PC-3 (cell line): Measurements from ENCODE around the gene RHOB. TPM values are rescaled to one million over a fixed set of nuclear protein-coding genes. Genes with fewer than 3 reads are reported as not detected.
"Not testable (repeated sequence)": the region's sequence is repeated elsewhere in the genome, so short reads cannot be mapped to it uniquely, and the experiment has no call there.

Experiments
- ATAC-seq: fragments of 200-7000 bp; cut with Tn5 transposase; 2 replicates; pipeline ENCODE4 v1.9.1; 2020; ENCODE audit warnings: mild to moderate bottlenecking, moderate library complexity
- BruUV-seq: library from RNA; stranded (reverse); fragments of 400-500 nt; replicated peaks from 2 replicates; lab custom pipeline; 2021; lab: Mats Ljungman, UMichigan
- CTCF ChIA-PET: fragments of 300-600 bp; sonication (Branson Sonifier 250); formaldehyde crosslinking; loops from one replicate; lab custom pipeline; 2022; ENCODE audit warnings: antibody characterized with exemption; lab: Charles Lee
- POLR2A ChIA-PET: fragments of 300-600 bp; sonication (Branson Sonifier 250); formaldehyde crosslinking; loops from one replicate; lab custom pipeline; 2022; ENCODE audit warnings: antibody characterized with exemption; ENCODE audit not compliant: unreplicated experiment; lab: Charles Lee
- DNase-seq: peaks from one replicate; pipeline ENCODE4 v3.0.0-alpha.2; 2015
- H2AFZ ChIP-seq: fragments of 300-600 bp; sonication (generic); 2 replicates; pipeline ENCODE4 v1.6.0; 2016; ENCODE audit warnings: antibody characterized with exemption, low read length
- H3F3A ChIP-seq: fragments of 300-600 bp; sonication (generic); one replicate; pipeline ENCODE4 v1.6.0; 2017; ENCODE audit warnings: antibody characterized with exemption, low read length, control low read depth, mild to moderate bottlenecking; ENCODE audit not compliant: unreplicated experiment
- H3K27ac ChIP-seq: fragments of 300-600 bp; sonication (generic); 2 replicates; pipeline ENCODE4 v1.5.1; 2016; ENCODE audit warnings: mild to moderate bottlenecking, low read length
- H3K27me3 ChIP-seq: fragments of 300-600 bp; sonication (generic); 2 replicates; pipeline ENCODE4 v1.6.1; 2016; ENCODE audit warnings: low read length, mixed read lengths
- H3K36me3 ChIP-seq: fragments of 300-600 bp; sonication (generic); 2 replicates; pipeline ENCODE4 v1.6.1; 2016; ENCODE audit warnings: low read depth, mixed run types, low read length, mixed read lengths
- H3K4me1 ChIP-seq: fragments of 300-600 bp; sonication (generic); 2 replicates; pipeline ENCODE4 v1.5.1; 2016; ENCODE audit warnings: low read length; ENCODE audit not compliant: insufficient read depth
- H3K4me2 ChIP-seq: fragments of 300-600 bp; sonication (generic); 2 replicates; pipeline ENCODE4 v1.6.0; 2016; ENCODE audit warnings: low read length
- H3K4me3 ChIP-seq: fragments of 300-600 bp; sonication (generic); 2 replicates; pipeline ENCODE4 v1.5.1; 2016; ENCODE audit warnings: mild to moderate bottlenecking, low read length, mixed read lengths
- H3K79me2 ChIP-seq: fragments of 300-600 bp; sonication (generic); 2 replicates; pipeline ENCODE4 v1.6.1; 2017; ENCODE audit warnings: low read length, mixed read lengths
- H3K9ac ChIP-seq: fragments of 300-600 bp; sonication (generic); 2 replicates; pipeline ENCODE4 v1.6.0; 2016; ENCODE audit warnings: mild to moderate bottlenecking, low read length
- H3K9me2 ChIP-seq: fragments of 300-600 bp; sonication (generic); replicated peaks from 2 replicates; pipeline ENCODE4 v1.6.1; 2016; ENCODE audit warnings: mixed run types, low read length, mixed read lengths
- H3K9me3 ChIP-seq: fragments of 300-600 bp; sonication (generic); 2 replicates; pipeline ENCODE4 v1.6.1; 2016; ENCODE audit warnings: low read length, mixed read lengths
- H4K20me1 ChIP-seq: fragments of 300-600 bp; sonication (generic); 2 replicates; pipeline ENCODE4 v1.6.1; 2016; ENCODE audit warnings: low read length, mixed read lengths
- CTCF ChIP-seq: fragments of 300-600 bp; sonication (generic); conservative IDR thresholded peaks from 2 replicates; pipeline ENCODE4 v1.5.1; 2017; ENCODE audit warnings: antibody characterized with exemption, low read depth, mild to moderate bottlenecking, low read length
- EZH2 ChIP-seq: fragments of 300-600 bp; sonication (generic); IDR thresholded peaks from one replicate; pipeline ENCODE4 v1.6.1; 2017; ENCODE audit warnings: antibody characterized with exemption, mild to moderate bottlenecking, low read length; ENCODE audit not compliant: unreplicated experiment
- EZH2phosphoT487 ChIP-seq: fragments of 300-600 bp; sonication (generic); IDR thresholded peaks from 2 replicates; pipeline ENCODE4 v1.6.1; 2018; ENCODE audit warnings: mild to moderate bottlenecking, antibody characterized with exemption, low read length, borderline replicate concordance
- intact Hi-C: fragments of 100-400 bp; cut with micrococcal nuclease; formaldehyde crosslinking; loops from 2 replicates; pipeline ENCODE4 v1.9.0; 2023
- total RNA-seq: library from RNA; depleted of rRNA; stranded (reverse); fragments of >200 nt; gene quantifications from 2 replicates; pipeline ENCODE4 v1.2.3, GENCODE V29; 2014

RHOB gene
- total RNA-seq, 1 experiment from 2014 or later = 88.5 TPM

GRCh38 chr2:20434588-20435294, 12.1 kb upstream of the RHOB start:
- no peaks in the 10 kb centered on the region for H3K9me3 ChIP-seq
- H3K27me3 ChIP-seq = no peaks in the 10 kb centered on the region
- H3K4me1 ChIP-seq = peaks cover 31% of the 10 kb centered on the region
- BruUV-seq = no TSS peak
- ChIA-PET CTCF (no interaction called here), POLR2A (interaction anchor here (0.6 to 0.7 kb wide), 2 partner anchors 12 kb away, joined by 3 read pairs; partner anchors contain the start of gene RHOB)
- H3K9me2 ChIP-seq = no peaks in the 10 kb centered on the region
- H3K27ac ChIP-seq = no peak overlapping the region
- H3K4me3 ChIP-seq = no peak overlapping the region
- ATAC-seq (no peak), DNase-seq (no peak)
- no peaks in the 10 kb centered on the region for H3K79me2 ChIP-seq
- H3K9ac ChIP-seq = no peak overlapping the region
- TF ChIP-seq EZH2 (no peak), CTCF (no peak), EZH2phosphoT487 (no peak)
- no peaks in the 10 kb centered on the region for H3F3A ChIP-seq
- H2AFZ ChIP-seq = no peak overlapping the region
- H4K20me1 ChIP-seq = no peaks in the 10 kb centered on the region
- intact Hi-C loops = loop anchor here (5.0 kb wide), 1 partner anchor 52 kb away; no protein-coding TSS in a partner anchor
- no peak overlapping the region for H3K4me2 ChIP-seq
- no peaks in the 10 kb centered on the region for H3K36me3 ChIP-seq

DNA sequence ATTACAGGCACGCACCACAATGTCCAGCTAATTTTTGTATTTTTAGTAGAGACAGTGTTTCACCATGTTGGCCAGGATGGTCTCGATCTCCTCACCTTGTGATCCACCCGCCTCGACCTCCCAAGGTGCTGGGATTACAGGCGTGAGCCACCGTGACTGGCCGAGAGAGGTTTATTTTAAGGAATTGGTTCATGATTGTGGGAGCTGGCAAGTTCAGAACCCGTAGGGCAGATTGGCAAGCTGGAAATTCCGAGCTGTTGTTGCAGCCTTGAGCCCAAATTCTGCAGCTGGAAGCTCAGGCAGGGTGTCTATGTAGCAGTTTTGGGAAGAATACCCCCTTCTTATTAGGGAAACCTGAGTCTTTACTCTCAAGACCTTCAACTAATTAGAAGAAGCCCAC, 11.4 kb upstream of the RHOB start:
- peaks cover 31% of the 10 kb centered on the region for H3K4me1 ChIP-seq
- H4K20me1 ChIP-seq, ATAC-seq, H3K9me2 ChIP-seq, H3K4me2 ChIP-seq, H3K27me3 ChIP-seq, H3F3A ChIP-seq, H3K27ac ChIP-seq, CTCF ChIA-PET, H3K4me3 ChIP-seq, H3K9me3 ChIP-seq, H3K36me3 ChIP-seq, BruUV-seq, H3K9ac ChIP-seq, POLR2A ChIA-PET, H2AFZ ChIP-seq, H3K79me2 ChIP-seq, DNase-seq: not testable (repeated sequence)
- intact Hi-C loops = loop anchor here (5.0 kb wide), 1 partner anchor 53 kb away; no protein-coding TSS in a partner anchor

- no peaks in the 10 kb centered on the region for H3K27me3 ChIP-seq
- ChIA-PET POLR2A (no interaction called here), CTCF (no interaction called here)
- H3F3A ChIP-seq = no peaks in the 10 kb centered on the region
- TF ChIP-seq CTCF = no peak
- no peak for TF ChIP-seq EZH2phosphoT487
- intact Hi-C loops = loop anchor here (5.0 kb wide), 1 partner anchor 55 kb away; no protein-coding TSS in a partner anchor
- no peaks in the 10 kb centered on the region for H3K9me2 ChIP-seq
- no peak overlapping the region for H3K27ac ChIP-seq
- H3K4me2 ChIP-seq = no peak overlapping the region
- no peak overlapping the region for H2AFZ ChIP-seq
- H3K79me2 ChIP-seq = no peaks in the 10 kb centered on the region
- no peak overlapping the region for H3K9ac ChIP-seq
- no TSS peak for BruUV-seq
- ATAC-seq (no peak), DNase-seq (no peak)
- H3K36me3 ChIP-seq = no peaks in the 10 kb centered on the region
- H4K20me1 ChIP-seq = no peaks in the 10 kb centered on the region
- no peak overlapping the region for H3K4me3 ChIP-seq
- H3K4me1 ChIP-seq = peaks cover 20% of the 10 kb centered on the region
- no peaks in the 10 kb centered on the region for H3K9me3 ChIP-seq
Measured at GRCh38 chr2:20436716-20437470, 10.0 kb upstream of the RHOB start.
